Small intestine (tissue), 7 donors: Measurements from ENCODE around the gene CACUL1. TPM values are rescaled to one million over a fixed set of nuclear protein-coding genes. Genes with fewer than 3 reads are reported as not detected.

Source experiments
- DNase-seq, 2 donors: peaks; one replicate each; pipeline versions ENCODE4 v3.0.0 to v3.0.0-alpha.2; 2013
- FAIRE-seq: peaks from 2 replicates; lab custom pipeline; 2012; peaks lifted over from hg19 to GRCh38; lab: Jason Lieb, UNC
- H3K27ac ChIP-seq, 3 donors: one replicate each; pipeline ENCODE4 v1.5.1; 2013; ENCODE audit warnings: low read length in 2 of 3, mild to moderate bottlenecking in 2 of 3, control low read depth in 1 of 3, inconsistent platforms in 1 of 3, low read depth in 1 of 3, moderate library complexity in 1 of 3
- H3K27me3 ChIP-seq, 3 donors: one replicate each; pipeline ENCODE4 v1.6.1; 2013; ENCODE audit warnings: low read length in 3 of 3, inconsistent platforms in 1 of 3; ENCODE audit not compliant: control insufficient read depth in 3 of 3, insufficient read depth in 3 of 3
- H3K36me3 ChIP-seq, 3 donors: one replicate each; pipeline ENCODE4 v1.6.1; 2013; ENCODE audit warnings: low read length in 3 of 3, inconsistent platforms in 1 of 3, low read depth in 1 of 3, mild to moderate bottlenecking in 1 of 3, moderate library complexity in 1 of 3; ENCODE audit not compliant: control insufficient read depth in 3 of 3, insufficient read depth in 2 of 3
- H3K4me1 ChIP-seq, 3 donors: one replicate each; pipeline ENCODE4 v1.6.1; 2013; ENCODE audit warnings: low read length in 2 of 3, inconsistent platforms in 1 of 3, low read depth in 1 of 3, mild to moderate bottlenecking in 1 of 3, moderate library complexity in 1 of 3; ENCODE audit not compliant: control insufficient read depth in 3 of 3, insufficient read depth in 2 of 3
- H3K4me3 ChIP-seq, 3 donors: one replicate each; pipeline ENCODE4 v1.5.1; 2013; ENCODE audit warnings: low read length in 3 of 3, control low read depth in 1 of 3, inconsistent platforms in 1 of 3, low read depth in 1 of 3, mild to moderate bottlenecking in 1 of 3, moderate library complexity in 1 of 3
- H3K9me3 ChIP-seq, 2 donors: one replicate each; pipeline ENCODE4 v1.6.1; 2013; ENCODE audit warnings: low read depth in 1 of 2, low read length in 1 of 2; ENCODE audit not compliant: control insufficient read depth in 2 of 2, insufficient read depth in 1 of 2
- WGBS, 3 donors: extraction: QIAGEN DNeasy Blood & Tissue Kit; methylation state at CpG; one replicate each; pipeline ENCODE4 v1.1.7; 2013; 5-methylcytosine and 5-hydroxymethylcytosine counted together
- polyA plus RNA-seq, 4 donors: library from polyadenylated mRNA; stranded (reverse) in 3 of 4; unstranded in 1 of 4; fragments of 200-250 nt in 3 of 4; fragments of 120-200 nt in 1 of 4; gene quantifications; one replicate each; pipeline versions ENCODE4 v1.2.1 to v1.2.3, GENCODE V29; 2013
- donor health status: healthy with polysubstance abuse.
- donor health status: control.
- donor health status: control.
- donor health status: Bipolar disorder and iron deficiency.
- donor health status: healthy.

CACUL1 gene
- polyA plus RNA-seq, 4 donors, result 3.5 to 27.1 (median 6.7) TPM

GRCh38 chr10:118764195-118764594 is 9.4 kb upstream of the CACUL1 start:
- no peak for FAIRE-seq
- no peak for DNase-seq
- Histone ChIP-seq H3K4me3 (no peak overlapping the region), H3K36me3 (no peaks in the 10 kb centered on the region), H3K4me1 (no peaks in the 10 kb centered on the region), H3K27me3 (no peaks in the 10 kb centered on the region), H3K27ac (no peak overlapping the region), H3K9me3 (no peaks in the 10 kb centered on the region)
- WGBS, 3 donors, result 91 to 95% (median 93%) methylated on average over 4 of the region's 4 CpGs

- Histone ChIP-seq H3K4me1 (no peaks in the 10 kb centered on the region), H3K9me3 (no peaks in the 10 kb centered on the region), H3K4me3 (no peak overlapping the region), H3K36me3 (no peaks in the 10 kb centered on the region), H3K27ac (no peak overlapping the region), H3K27me3 (peaks cover 0 to 2% (median 0%) of the 10 kb centered on the region in 3 donors)
- DNase-seq, result no peak
- WGBS, 3 donors, result 81 to 90% (median 85%) methylated on average over 3 of the region's 3 CpGs
- no peak for FAIRE-seq
Measured at GRCh38 chr10:118763202-118763988, 8.6 kb upstream of the CACUL1 start.

- H3K27ac ChIP-seq, result no peak overlapping the region
- no peaks in the 10 kb centered on the region for H3K36me3 ChIP-seq
- WGBS, 3 donors, result 93 to 96% (median 96%) methylated on average over 33 to 36 of the region's 36 CpGs
- H3K4me3 ChIP-seq, result no peak overlapping the region
- H3K4me1 ChIP-seq, result no peaks in the 10 kb centered on the region
- DNase-seq (no peak), FAIRE-seq (no peak)
- no peaks in the 10 kb centered on the region for H3K9me3 ChIP-seq
- peaks cover 0 to 2% (median 0%) of the 10 kb centered on the region in 3 donors for H3K27me3 ChIP-seq
Measured at GRCh38 chr10:118760265-118760664, 5.5 kb upstream of the CACUL1 start.

- FAIRE-seq (no peak), DNase-seq (no peak)
- Histone ChIP-seq H3K27me3 (peaks cover 0 to 2% (median 0%) of the 10 kb centered on the region in 3 donors), H3K4me1 (no peaks in the 10 kb centered on the region), H3K4me3 (no peak overlapping the region), H3K36me3 (no peaks in the 10 kb centered on the region), H3K9me3 (no peaks in the 10 kb centered on the region), H3K27ac (no peak overlapping the region)
- WGBS, 3 donors, result 55 to 67% (median 60%) methylated on average over 1 of the region's 1 CpG
Measured at GRCh38 chr10:118758449-118758848, 3.7 kb upstream of the CACUL1 start.

GRCh38 chr10:118754229-118754555 is 578 bp downstream of the CACUL1 start:
- FAIRE-seq, result no peak
- H3K4me1 ChIP-seq, result no peaks in the 10 kb centered on the region
- H3K36me3 ChIP-seq, result no peaks in the 10 kb centered on the region
- peak overlapping the region; percentile 94 to 98 (median 95) for H3K4me3 ChIP-seq
- peaks cover 0 to 2% (median 0%) of the 10 kb centered on the region in 3 donors for H3K27me3 ChIP-seq
- 0 to 1% (median 0%) methylated on average over 10 to 22 of the region's 22 CpGs for WGBS, 3 donors
- DNase-seq, result peak; percentile 29 to 78
- H3K27ac ChIP-seq, result peak overlapping the region; percentile 59 to 96 (median 88)
- no peaks in the 10 kb centered on the region for H3K9me3 ChIP-seq

- H3K36me3 ChIP-seq, result no peaks in the 10 kb centered on the region
- DNase-seq, result peak in 1 of 2 donors; percentile 26
- H3K4me3 ChIP-seq, result peak overlapping the region; percentile 94 to 98 (median 95)
- H3K4me1 ChIP-seq, result no peaks in the 10 kb centered on the region
- H3K27ac ChIP-seq, result peak overlapping the region in 2 of 3 donors; percentile 88 to 96
- no peak for FAIRE-seq
- H3K27me3 ChIP-seq, result peaks cover 0 to 2% (median 0%) of the 10 kb centered on the region in 3 donors
- 1 to 6% (median 5%) methylated on average over 17 of the region's 17 CpGs for WGBS, 3 donors
- H3K9me3 ChIP-seq, result no peaks in the 10 kb centered on the region
Measured at GRCh38 chr10:118753331-118754228, 1.2 kb downstream of the CACUL1 start.

- H3K4me1 ChIP-seq, result no peaks in the 10 kb centered on the region
- H3K9me3 ChIP-seq, result no peaks in the 10 kb centered on the region
- no peak overlapping the region for H3K27ac ChIP-seq
- H3K4me3 ChIP-seq, result no peak overlapping the region
- no peak for FAIRE-seq
- DNase-seq, result no peak
- 70 to 81% (median 74%) methylated on average over 3 of the region's 3 CpGs for WGBS, 3 donors
- H3K36me3 ChIP-seq, result no peaks in the 10 kb centered on the region
- H3K27me3 ChIP-seq, result no peaks in the 10 kb centered on the region
Measured at GRCh38 chr10:118752409-118752808, 2.4 kb downstream of the CACUL1 start.

- Histone ChIP-seq H3K27me3 (no peaks in the 10 kb centered on the region), H3K36me3 (peaks cover 0 to 3% (median 0%) of the 10 kb centered on the region in 3 donors), H3K4me1 (peaks cover 0 to 2% (median 0%) of the 10 kb centered on the region in 3 donors), H3K27ac (no peak overlapping the region), H3K9me3 (no peaks in the 10 kb centered on the region), H3K4me3 (no peak overlapping the region)
- WGBS, 3 donors, result 93 to 100% (median 94%) methylated on average over 1 of the region's 1 CpG
- no peak for FAIRE-seq
- DNase-seq, result no peak
Measured at GRCh38 chr10:118751265-118751664, 3.5 kb downstream of the CACUL1 start.
